Osteocyte (in vitro differentiated cells): Measurements from ENCODE around the gene MCRIP1. TPM values are rescaled to one million over a fixed set of nuclear protein-coding genes. Genes with fewer than 3 reads are reported as not detected.

Experiments used
- DNase-seq: peaks from one replicate; pipeline ENCODE4 v3.0.0; 2021; ENCODE audit warnings: mixed read lengths; ENCODE audit not compliant: unreplicated experiment; ENCODE audit errors: extremely low spot score
- H3K27ac Mint-ChIP-seq: one replicate; pipeline ENCODE4 v1.8.0; 2021; ENCODE audit warnings: mild to moderate bottlenecking, mixed read lengths; ENCODE audit not compliant: unreplicated experiment
- H3K27me3 Mint-ChIP-seq: one replicate; pipeline ENCODE4 v1.8.0; 2021; ENCODE audit warnings: mixed read lengths; ENCODE audit not compliant: unreplicated experiment
- H3K36me3 Mint-ChIP-seq: one replicate; pipeline ENCODE4 v1.8.0; 2021; ENCODE audit warnings: mixed read lengths; ENCODE audit not compliant: unreplicated experiment
- H3K4me1 Mint-ChIP-seq: one replicate; pipeline ENCODE4 v1.8.0; 2021; ENCODE audit warnings: mixed read lengths; ENCODE audit not compliant: unreplicated experiment
- H3K4me3 Mint-ChIP-seq: one replicate; pipeline ENCODE4 v1.8.0; 2021; ENCODE audit warnings: mild to moderate bottlenecking, moderate library complexity, mixed read lengths; ENCODE audit not compliant: unreplicated experiment
- H3K9me3 Mint-ChIP-seq: one replicate; pipeline ENCODE4 v1.8.0; 2021; ENCODE audit warnings: mixed read lengths; ENCODE audit not compliant: unreplicated experiment
- total RNA-seq: library from RNA; stranded (reverse); gene quantifications from 2 replicates; pipeline ENCODE4 v1.2.1, GENCODE V29; 2021
- TF ChIP-seq, protein P1 (sequence below): fragments of 200-600 bp; sonication (generic); IDR thresholded peaks from 2 replicates; pipeline ENCODE4 v1.5.0; 2021; ENCODE audit warnings: antibody characterized with exemption, mild to moderate bottlenecking, moderate library complexity

Gene MCRIP1
- total RNA-seq, 1 donor from 2014 or later, result 176 TPM

DNA sequence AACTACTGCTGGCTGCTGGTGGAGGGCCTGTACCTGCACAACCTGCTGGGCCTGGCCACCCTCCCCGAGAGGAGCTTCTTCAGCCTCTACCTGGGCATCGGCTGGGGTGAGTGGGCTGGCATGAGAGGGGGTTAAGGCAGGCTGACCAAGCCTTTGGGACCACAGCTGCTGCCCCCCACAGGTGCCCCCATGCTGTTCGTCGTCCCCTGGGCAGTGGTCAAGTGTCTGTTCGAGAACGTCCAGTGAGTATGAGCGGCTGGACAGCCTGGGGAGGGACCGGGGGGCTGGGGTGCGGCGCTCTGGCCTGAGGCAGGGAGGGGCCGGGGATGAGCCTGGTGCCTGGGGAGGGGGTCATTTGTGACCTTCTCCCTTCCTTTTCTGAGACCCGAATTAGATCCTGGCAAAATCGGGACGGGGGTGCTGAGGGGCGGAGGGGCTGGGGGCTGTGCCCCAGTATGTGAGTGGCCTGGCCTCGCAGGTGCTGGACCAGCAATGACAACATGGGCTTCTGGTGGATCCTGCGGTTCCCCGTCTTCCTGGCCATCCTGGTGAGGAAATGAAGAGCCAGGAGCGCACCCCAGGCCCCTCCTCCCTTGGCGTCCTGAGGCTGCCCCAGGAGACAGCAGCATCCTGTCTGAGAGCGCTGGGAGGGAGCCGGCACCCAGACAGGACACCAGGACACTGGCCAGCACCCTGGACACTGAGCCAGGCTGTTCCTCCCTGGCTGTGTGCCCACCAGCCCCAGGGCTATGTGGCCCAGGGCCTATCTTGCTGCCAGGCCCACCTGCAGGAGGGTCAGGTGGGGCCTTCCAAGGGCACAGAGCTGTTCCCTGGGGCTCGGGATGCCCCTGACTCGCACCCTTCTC lies 21.2 kb downstream of the MCRIP1 start:
- H3K4me3 Mint-ChIP-seq, result no peak overlapping the region
- no peaks in the 10 kb centered on the region for H3K36me3 Mint-ChIP-seq
- H3K4me1 Mint-ChIP-seq, result no peaks in the 10 kb centered on the region
- H3K27me3 Mint-ChIP-seq, result peaks cover 10% of the 10 kb centered on the region
- no peaks in the 10 kb centered on the region for H3K9me3 Mint-ChIP-seq
- TF ChIP-seq, protein P1, sequence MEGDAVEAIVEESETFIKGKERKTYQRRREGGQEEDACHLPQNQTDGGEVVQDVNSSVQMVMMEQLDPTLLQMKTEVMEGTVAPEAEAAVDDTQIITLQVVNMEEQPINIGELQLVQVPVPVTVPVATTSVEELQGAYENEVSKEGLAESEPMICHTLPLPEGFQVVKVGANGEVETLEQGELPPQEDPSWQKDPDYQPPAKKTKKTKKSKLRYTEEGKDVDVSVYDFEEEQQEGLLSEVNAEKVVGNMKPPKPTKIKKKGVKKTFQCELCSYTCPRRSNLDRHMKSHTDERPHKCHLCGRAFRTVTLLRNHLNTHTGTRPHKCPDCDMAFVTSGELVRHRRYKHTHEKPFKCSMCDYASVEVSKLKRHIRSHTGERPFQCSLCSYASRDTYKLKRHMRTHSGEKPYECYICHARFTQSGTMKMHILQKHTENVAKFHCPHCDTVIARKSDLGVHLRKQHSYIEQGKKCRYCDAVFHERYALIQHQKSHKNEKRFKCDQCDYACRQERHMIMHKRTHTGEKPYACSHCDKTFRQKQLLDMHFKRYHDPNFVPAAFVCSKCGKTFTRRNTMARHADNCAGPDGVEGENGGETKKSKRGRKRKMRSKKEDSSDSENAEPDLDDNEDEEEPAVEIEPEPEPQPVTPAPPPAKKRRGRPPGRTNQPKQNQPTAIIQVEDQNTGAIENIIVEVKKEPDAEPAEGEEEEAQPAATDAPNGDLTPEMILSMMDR, result no peak
- H3K27ac Mint-ChIP-seq, result no peak overlapping the region
- DNase-seq, result no peak

DNA sequence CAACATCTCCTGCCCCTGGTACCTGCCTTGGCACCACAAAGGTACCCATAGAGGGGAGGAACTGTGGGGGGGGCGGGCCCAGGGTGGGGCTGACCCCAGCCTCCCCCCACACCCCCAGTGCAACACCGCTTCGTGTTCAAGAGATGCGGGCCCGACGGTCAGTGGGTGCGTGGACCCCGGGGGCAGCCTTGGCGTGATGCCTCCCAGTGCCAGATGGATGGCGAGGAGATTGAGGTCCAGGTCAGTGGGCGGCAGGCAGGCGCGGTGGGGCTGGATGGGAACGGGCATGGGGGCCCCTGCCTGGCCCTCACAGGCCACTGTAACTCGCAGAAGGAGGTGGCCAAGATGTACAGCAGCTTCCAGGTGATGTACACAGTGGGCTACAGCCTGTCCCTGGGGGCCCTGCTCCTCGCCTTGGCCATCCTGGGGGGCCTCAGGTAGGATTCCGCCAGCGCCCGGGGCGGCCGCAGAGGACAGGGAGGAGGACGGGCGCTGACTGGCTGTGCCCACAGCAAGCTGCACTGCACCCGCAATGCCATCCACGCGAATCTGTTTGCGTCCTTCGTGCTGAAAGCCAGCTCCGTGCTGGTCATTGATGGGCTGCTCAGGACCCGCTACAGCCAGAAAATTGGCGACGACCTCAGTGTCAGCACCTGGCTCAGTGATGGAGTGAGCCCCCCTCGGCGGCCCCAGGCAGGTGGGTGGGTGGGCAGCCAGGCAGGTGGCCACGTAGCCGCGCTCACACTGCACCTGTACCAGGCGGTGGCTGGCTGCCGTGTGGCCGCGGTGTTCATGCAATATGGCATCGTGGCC lies 22.0 kb downstream of the MCRIP1 start:
- Mint-ChIP-seq H3K9me3 (no peaks in the 10 kb centered on the region), H3K4me3 (no peak overlapping the region), H3K4me1 (no peaks in the 10 kb centered on the region), H3K27ac (no peak overlapping the region), H3K36me3 (no peaks in the 10 kb centered on the region), H3K27me3 (peaks cover 10% of the 10 kb centered on the region)
- TF ChIP-seq, protein P1, result no peak
- DNase-seq, result no peak

DNA sequence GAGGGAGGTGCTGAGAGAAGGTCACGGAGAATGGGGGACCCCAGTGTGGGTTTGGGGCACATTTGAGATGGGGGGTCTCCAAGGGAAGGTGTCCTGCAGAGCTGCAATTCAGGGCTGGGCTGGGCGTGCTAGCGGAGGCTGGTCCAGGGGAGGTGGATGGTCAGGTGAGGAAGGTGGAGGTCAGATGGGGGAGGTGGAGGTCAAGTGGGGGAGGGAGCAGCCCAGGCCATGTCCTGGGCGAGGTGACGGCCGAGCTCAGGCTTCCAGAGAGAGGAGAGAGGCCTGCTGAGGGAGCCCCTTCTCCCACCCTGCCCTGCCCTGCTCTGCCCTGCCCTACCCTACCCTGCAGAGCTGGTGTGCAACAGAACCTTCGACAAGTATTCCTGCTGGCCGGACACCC lies 22.6 kb downstream of the MCRIP1 start:
- H3K27ac Mint-ChIP-seq, result no peak overlapping the region
- H3K4me1 Mint-ChIP-seq, result no peaks in the 10 kb centered on the region
- H3K27me3 Mint-ChIP-seq, result peaks cover 10% of the 10 kb centered on the region
- TF ChIP-seq, protein P1, result no peak
- DNase-seq, result no peak
- no peaks in the 10 kb centered on the region for H3K36me3 Mint-ChIP-seq
- H3K9me3 Mint-ChIP-seq, result no peaks in the 10 kb centered on the region
- no peak overlapping the region for H3K4me3 Mint-ChIP-seq

GRCh38 chr17:81809556-81809998 lies 23.5 kb downstream of the MCRIP1 start:
- no peak for DNase-seq
- H3K4me3 Mint-ChIP-seq, result no peak overlapping the region
- H3K36me3 Mint-ChIP-seq, result no peaks in the 10 kb centered on the region
- no peaks in the 10 kb centered on the region for H3K9me3 Mint-ChIP-seq
- TF ChIP-seq, protein P1, result no peak
- H3K27ac Mint-ChIP-seq, result no peak overlapping the region
- H3K4me1 Mint-ChIP-seq, result peaks cover 2% of the 10 kb centered on the region
- peaks cover 10% of the 10 kb centered on the region for H3K27me3 Mint-ChIP-seq
